Body of pancreas (tissue), 4 donors: Measurements from ENCODE around the gene PANX2.

Source experiments
- CTCF ChIP-seq, 7 experiments: fragments of 450-650 bp in 4 of 7; fragments of 200-600 bp in 3 of 7; sonication (generic) in 3 of 7; IDR thresholded peaks; one replicate each; pipeline ENCODE4 v1.5.1; 2016 to 2019; ENCODE audit warnings: antibody characterized with exemption in 7 of 7
- POLR2A ChIP-seq, 3 donors: fragments of 450-650 bp; IDR thresholded peaks; one replicate each; pipeline ENCODE4 v1.6.1; 2016; ENCODE audit warnings: antibody characterized with exemption in 3 of 3, mild to moderate bottlenecking in 2 of 3

- TF ChIP-seq CTCF (IDR thresholded peaks at IDR 0.05) = no peak
- TF ChIP-seq POLR2A (IDR thresholded peaks at IDR 0.05) = no peak
Measured at GRCh38 chr22:50189849-50190181, 19.3 kb downstream of the PANX2 start.
